Stomach (tissue), 9 donors: ENCODE data around the gene ANKS1B. TPM values are rescaled to one million over a fixed set of nuclear protein-coding genes. Genes with fewer than 3 reads are reported as not detected.
A peak's percentile ranks its signal among the peaks of the same experiment; 100 is the strongest.

Experiments
- DNase-seq, 2 donors: peaks; one replicate each; pipeline versions ENCODE4 v3.0.0 to v3.0.0-alpha.2; 2013 to 2019
- H3K27ac ChIP-seq, 5 donors: fragments of 200-600 bp in 4 of 5; sonication (generic) in 4 of 5; one replicate each; pipeline ENCODE4 v1.5.1; 2013 to 2019; ENCODE audit warnings: mild to moderate bottlenecking in 1 of 5, moderate library complexity in 1 of 5
- H3K27me3 ChIP-seq, 3 donors: fragments of 200-600 bp; sonication (generic); one replicate each; pipeline ENCODE4 v1.5.1; 2017 to 2019; ENCODE audit warnings: mixed run types in 1 of 3
- H3K36me3 ChIP-seq, 4 donors: fragments of 200-600 bp; sonication (generic); 1 replicate in 3 of 4; 2 replicates in 1 of 4; pipeline ENCODE4 v1.5.1; 2016 to 2019
- H3K4me1 ChIP-seq, 4 donors: fragments of 200-600 bp; sonication (generic); one replicate each; pipeline ENCODE4 v1.5.1; 2016 to 2019
- H3K4me3 ChIP-seq, 4 donors: fragments of 200-600 bp; sonication (generic) in 3 of 4; one replicate each; pipeline ENCODE4 v1.5.1; 2016 to 2019; ENCODE audit warnings: mild to moderate bottlenecking in 1 of 4
- H3K9me3 ChIP-seq, 4 donors: fragments of 200-600 bp; sonication (generic); one replicate each; pipeline ENCODE4 v1.5.1; 2016 to 2019
- EP300 ChIP-seq: sonication (generic); formaldehyde crosslinking; IDR thresholded peaks from one replicate; pipeline ENCODE4 v1.6.1; 2017; ENCODE audit warnings: antibody characterized with exemption
- POLR2A ChIP-seq, 4 donors: fragments of 450-650 bp; IDR thresholded peaks; one replicate each; pipeline ENCODE4 v1.6.1; 2016; ENCODE audit warnings: antibody characterized with exemption in 4 of 4, control low read depth in 2 of 4, mild to moderate bottlenecking in 1 of 4, moderate library complexity in 1 of 4
- POLR2AphosphoS5 ChIP-seq, 3 donors: sonication (generic); formaldehyde crosslinking; IDR thresholded peaks; one replicate each; pipeline ENCODE4 v1.6.1; 2016; ENCODE audit warnings: antibody characterized with exemption in 3 of 3
- WGBS, 5 donors: extraction: QIAGEN DNeasy Blood & Tissue Kit in 3 of 5; methylation state at CpG; one replicate each; pipeline versions ENCODE4 v1.1.5 to v1.1.7; 2013 to 2018; 5-methylcytosine and 5-hydroxymethylcytosine counted together
- intact Hi-C: fragments of 100-400 bp; cut with DNase I; formaldehyde crosslinking; loops from one replicate; pipeline ENCODE4 v1.15.1; 2023; ENCODE audit warnings: low total_unique reads
- polyA plus RNA-seq, 3 donors: library from polyadenylated mRNA; stranded (reverse); fragments of 200-250 nt; gene quantifications; one replicate each; pipeline ENCODE4 v1.2.3, GENCODE V29; 2013
- total RNA-seq, 5 donors: library from RNA; depleted of rRNA; stranded (reverse); fragments of >200 nt; gene quantifications; one replicate each; pipeline versions ENCODE4 v1.1.0 to v1.2.3, GENCODE V29; 2014 to 2016
- TF ChIP-seq, protein P1 (sequence below), 7 experiments: fragments of 450-650 bp in 4 of 7; fragments of 200-600 bp in 3 of 7; sonication (generic) in 3 of 7; IDR thresholded peaks; one replicate each; pipeline ENCODE4 v1.5.1; 2016 to 2019; ENCODE audit warnings: antibody characterized with exemption in 7 of 7, control low read depth in 2 of 7, mild to moderate bottlenecking in 1 of 7
- donor health status: healthy with polysubstance abuse.
- donor health status: Bipolar disorder and iron deficiency.
- donor health status: healthy.

Gene ANKS1B
- total and polyA plus RNA-seq, 8 donors, result 0.73 to 26.8 (median 2.2) TPM; not detected in 2

DNA sequence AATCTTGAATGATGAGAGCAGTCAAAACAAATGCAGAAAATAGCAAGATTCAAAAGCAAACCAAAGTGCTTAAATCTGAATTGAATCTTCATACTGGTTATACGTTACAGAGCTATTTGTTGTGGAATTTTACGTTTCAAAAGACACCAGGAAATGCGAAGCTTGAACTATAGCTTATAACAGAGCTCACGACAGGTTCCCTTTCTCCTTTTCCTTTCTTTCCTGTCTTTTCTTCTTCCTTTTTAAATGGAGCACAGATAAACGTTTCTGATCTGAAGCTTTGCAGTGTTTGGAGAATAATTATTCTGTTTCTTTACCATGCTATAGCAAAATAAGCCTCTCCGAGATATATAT, 829.8 kb downstream of the ANKS1B start:
- no peaks in the 10 kb centered on the region for H3K4me1 ChIP-seq
- intact Hi-C loops, result no loop called here
- H3K27me3 ChIP-seq, result no peaks in the 10 kb centered on the region
- H3K4me3 ChIP-seq, result no peak overlapping the region
- DNase-seq, result no peak
- H3K27ac ChIP-seq, result no peak overlapping the region
- 32 to 38% (median 33%) methylated on average over 6 of the region's 6 CpGs for WGBS, 5 donors
- TF ChIP-seq POLR2A (IDR thresholded peaks at IDR 0.05) (no peak), EP300 (no peak), POLR2AphosphoS5 (IDR thresholded peaks at IDR 0.05) (no peak)
- TF ChIP-seq, protein P1, sequence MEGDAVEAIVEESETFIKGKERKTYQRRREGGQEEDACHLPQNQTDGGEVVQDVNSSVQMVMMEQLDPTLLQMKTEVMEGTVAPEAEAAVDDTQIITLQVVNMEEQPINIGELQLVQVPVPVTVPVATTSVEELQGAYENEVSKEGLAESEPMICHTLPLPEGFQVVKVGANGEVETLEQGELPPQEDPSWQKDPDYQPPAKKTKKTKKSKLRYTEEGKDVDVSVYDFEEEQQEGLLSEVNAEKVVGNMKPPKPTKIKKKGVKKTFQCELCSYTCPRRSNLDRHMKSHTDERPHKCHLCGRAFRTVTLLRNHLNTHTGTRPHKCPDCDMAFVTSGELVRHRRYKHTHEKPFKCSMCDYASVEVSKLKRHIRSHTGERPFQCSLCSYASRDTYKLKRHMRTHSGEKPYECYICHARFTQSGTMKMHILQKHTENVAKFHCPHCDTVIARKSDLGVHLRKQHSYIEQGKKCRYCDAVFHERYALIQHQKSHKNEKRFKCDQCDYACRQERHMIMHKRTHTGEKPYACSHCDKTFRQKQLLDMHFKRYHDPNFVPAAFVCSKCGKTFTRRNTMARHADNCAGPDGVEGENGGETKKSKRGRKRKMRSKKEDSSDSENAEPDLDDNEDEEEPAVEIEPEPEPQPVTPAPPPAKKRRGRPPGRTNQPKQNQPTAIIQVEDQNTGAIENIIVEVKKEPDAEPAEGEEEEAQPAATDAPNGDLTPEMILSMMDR (IDR thresholded peaks at IDR 0.05), result no peak
- H3K36me3 ChIP-seq, result no peaks in the 10 kb centered on the region
- peaks cover 0 to 5% (median 0%) of the 10 kb centered on the region in 4 donors for H3K9me3 ChIP-seq

DNA sequence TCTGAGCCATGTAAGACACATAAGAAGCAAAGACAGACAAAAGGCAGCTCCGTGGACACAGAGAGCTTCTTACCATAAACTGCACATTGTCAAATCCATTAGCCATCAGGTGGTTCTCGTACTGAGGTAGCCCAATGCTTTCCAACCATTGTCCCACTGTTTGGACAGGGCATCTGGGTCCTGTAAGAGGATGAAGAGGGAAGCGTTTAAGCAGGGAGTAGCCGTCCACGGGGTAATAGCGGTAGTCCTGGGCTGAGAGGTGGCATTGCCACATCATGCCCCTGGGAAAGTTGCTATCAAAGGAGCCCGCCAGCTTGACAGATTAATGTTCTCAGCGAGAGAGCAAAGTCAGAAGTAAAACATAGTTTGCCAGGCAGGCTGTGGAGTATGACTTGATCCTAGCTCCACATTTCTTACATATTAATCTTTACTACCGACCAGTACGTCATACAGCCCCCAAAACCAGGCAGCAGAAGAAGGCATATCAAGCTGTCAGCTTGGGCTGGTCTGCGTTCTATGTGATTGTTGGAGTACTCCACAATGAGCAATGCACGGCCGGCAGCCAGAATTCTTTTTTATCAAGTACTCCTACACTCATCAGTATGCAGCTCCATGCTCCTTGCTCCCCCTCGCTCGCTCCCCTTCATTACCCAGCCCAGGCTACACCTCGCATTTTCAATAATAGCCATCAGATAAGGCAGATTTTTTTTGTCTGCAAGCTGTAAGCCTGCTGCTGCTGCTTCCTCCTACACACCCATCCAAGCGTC, 830.3 kb downstream of the ANKS1B start:
- intact Hi-C loops, result no loop called here
- no peaks in the 10 kb centered on the region for H3K9me3 ChIP-seq
- no peaks in the 10 kb centered on the region for H3K27me3 ChIP-seq
- no peak overlapping the region for H3K4me3 ChIP-seq
- peak in 1 of 2 donors; percentile 50 for DNase-seq
- TF ChIP-seq EP300, result no peak
- no peaks in the 10 kb centered on the region for H3K36me3 ChIP-seq
- no peak overlapping the region for H3K27ac ChIP-seq
- 40 to 54% (median 43%) methylated on average over 17 of the region's 17 CpGs for WGBS, 5 donors
- H3K4me1 ChIP-seq, result no peaks in the 10 kb centered on the region

DNA sequence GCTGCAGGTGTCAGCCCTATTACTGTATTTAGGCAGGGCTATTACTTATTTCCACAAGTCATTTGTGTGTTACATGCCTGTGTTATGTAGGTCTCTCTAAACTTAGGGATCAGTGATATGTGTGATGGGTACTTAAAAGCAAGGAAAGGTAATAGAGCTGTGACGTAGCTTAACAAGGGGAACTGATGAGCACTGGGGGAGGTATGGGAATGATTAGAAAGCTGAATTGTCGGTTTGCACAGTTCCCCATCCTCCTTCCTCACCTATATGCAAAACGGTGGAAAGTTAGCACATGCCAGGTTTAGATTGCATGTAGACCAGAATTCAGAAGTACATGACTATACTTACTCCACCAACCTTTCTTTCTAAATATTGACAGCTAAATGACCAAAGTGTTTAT, 831.4 kb downstream of the ANKS1B start:
- no peak overlapping the region for H3K27ac ChIP-seq
- no peaks in the 10 kb centered on the region for H3K36me3 ChIP-seq
- H3K4me3 ChIP-seq, result no peak overlapping the region
- H3K4me1 ChIP-seq, result no peaks in the 10 kb centered on the region
- no peaks in the 10 kb centered on the region for H3K27me3 ChIP-seq
- intact Hi-C loops, result no loop called here
- no peak for TF ChIP-seq EP300
- TF ChIP-seq POLR2AphosphoS5 (IDR thresholded peaks at IDR 0.05), result no peak
- TF ChIP-seq, protein P1 (IDR thresholded peaks at IDR 0.05), result no peak
- no peak for TF ChIP-seq POLR2A (IDR thresholded peaks at IDR 0.05)
- 66 to 75% (median 71%) methylated on average over 3 of the region's 3 CpGs for WGBS, 5 donors
- H3K9me3 ChIP-seq, result no peaks in the 10 kb centered on the region
- no peak for DNase-seq

DNA sequence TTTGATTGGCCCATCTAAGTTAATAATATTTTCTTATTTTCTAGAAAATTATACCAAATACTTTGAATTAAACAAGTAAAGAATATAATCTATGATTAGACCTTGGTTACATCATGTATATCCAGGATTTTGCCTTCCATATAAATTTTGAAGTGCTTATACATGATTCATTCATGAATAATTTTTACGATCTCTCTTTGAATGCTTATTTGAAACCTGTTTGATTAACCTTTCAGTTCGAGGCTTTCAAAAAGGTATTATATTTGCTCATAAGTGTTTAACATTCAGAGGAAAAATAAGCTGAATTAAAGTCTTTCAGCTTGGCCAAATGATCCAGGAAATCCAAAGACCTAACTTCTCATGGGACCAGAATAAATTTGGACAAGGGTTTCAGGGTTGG, 832.4 kb downstream of the ANKS1B start:
- no peak overlapping the region for H3K27ac ChIP-seq
- WGBS, 5 donors, result 46 to 64% (median 61%) methylated on average over 2 of the region's 2 CpGs
- H3K4me1 ChIP-seq, result no peaks in the 10 kb centered on the region
- no peaks in the 10 kb centered on the region for H3K27me3 ChIP-seq
- no peak for DNase-seq
- intact Hi-C loops, result no loop called here
- no peak overlapping the region for H3K4me3 ChIP-seq
- TF ChIP-seq EP300, result no peak
- no peak for TF ChIP-seq POLR2AphosphoS5 (IDR thresholded peaks at IDR 0.05)
- TF ChIP-seq, protein P1 (IDR thresholded peaks at IDR 0.05), result no peak
- no peak for TF ChIP-seq POLR2A (IDR thresholded peaks at IDR 0.05)
- H3K9me3 ChIP-seq, result no peaks in the 10 kb centered on the region
- H3K36me3 ChIP-seq, result no peaks in the 10 kb centered on the region

DNA sequence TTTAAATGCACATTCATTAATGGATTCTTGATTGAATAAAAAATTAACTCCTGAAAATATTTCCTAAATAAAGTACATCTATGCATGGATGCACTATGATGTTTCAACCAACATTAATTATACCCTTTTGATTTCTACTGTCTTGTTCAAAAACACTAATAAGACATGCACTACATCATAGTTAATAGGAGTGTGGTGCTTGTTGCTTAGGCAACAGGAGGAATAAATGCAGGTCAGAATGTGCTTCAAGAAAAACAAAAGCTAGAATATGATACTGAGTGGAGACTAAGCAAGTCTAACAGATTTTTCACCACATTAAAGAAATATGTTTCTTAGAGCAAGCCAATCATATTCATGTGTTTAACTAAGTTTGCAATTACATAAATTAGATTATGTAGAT, 833.0 kb downstream of the ANKS1B start:
- no peak for DNase-seq
- no peak overlapping the region for H3K4me3 ChIP-seq
- TF ChIP-seq, protein P1 (IDR thresholded peaks at IDR 0.05), result no peak
- no peak for TF ChIP-seq EP300
- H3K36me3 ChIP-seq, result no peaks in the 10 kb centered on the region
- intact Hi-C loops, result no loop called here
- no peak overlapping the region for H3K27ac ChIP-seq
- H3K9me3 ChIP-seq, result no peaks in the 10 kb centered on the region
- no peaks in the 10 kb centered on the region for H3K27me3 ChIP-seq
- no peaks in the 10 kb centered on the region for H3K4me1 ChIP-seq
